Small intestine (tissue), 7 donors: ENCODE results near the gene ATAD3C. TPM values are rescaled to one million over a fixed set of nuclear protein-coding genes. Genes with fewer than 3 reads are reported as not detected.
"Not testable (repeated sequence)": the region's sequence is repeated elsewhere in the genome, so short reads cannot be mapped to it uniquely, and the experiment has no call there.

ENCODE experiments used
- DNase-seq, 2 donors: peaks; one replicate each; pipeline versions ENCODE4 v3.0.0 to v3.0.0-alpha.2; 2013
- FAIRE-seq: peaks from 2 replicates; lab custom pipeline; 2012; peaks lifted over from hg19 to GRCh38; lab: Jason Lieb, UNC
- H3K27ac ChIP-seq, 3 donors: one replicate each; pipeline ENCODE4 v1.5.1; 2013; ENCODE audit warnings: low read length in 2 of 3, mild to moderate bottlenecking in 2 of 3, control low read depth in 1 of 3, inconsistent platforms in 1 of 3, low read depth in 1 of 3, moderate library complexity in 1 of 3
- H3K27me3 ChIP-seq, 3 donors: one replicate each; pipeline ENCODE4 v1.6.1; 2013; ENCODE audit warnings: low read length in 3 of 3, inconsistent platforms in 1 of 3; ENCODE audit not compliant: control insufficient read depth in 3 of 3, insufficient read depth in 3 of 3
- H3K36me3 ChIP-seq, 3 donors: one replicate each; pipeline ENCODE4 v1.6.1; 2013; ENCODE audit warnings: low read length in 3 of 3, inconsistent platforms in 1 of 3, low read depth in 1 of 3, mild to moderate bottlenecking in 1 of 3, moderate library complexity in 1 of 3; ENCODE audit not compliant: control insufficient read depth in 3 of 3, insufficient read depth in 2 of 3
- H3K4me1 ChIP-seq, 3 donors: one replicate each; pipeline ENCODE4 v1.6.1; 2013; ENCODE audit warnings: low read length in 2 of 3, inconsistent platforms in 1 of 3, low read depth in 1 of 3, mild to moderate bottlenecking in 1 of 3, moderate library complexity in 1 of 3; ENCODE audit not compliant: control insufficient read depth in 3 of 3, insufficient read depth in 2 of 3
- H3K4me3 ChIP-seq, 3 donors: one replicate each; pipeline ENCODE4 v1.5.1; 2013; ENCODE audit warnings: low read length in 3 of 3, control low read depth in 1 of 3, inconsistent platforms in 1 of 3, low read depth in 1 of 3, mild to moderate bottlenecking in 1 of 3, moderate library complexity in 1 of 3
- H3K9me3 ChIP-seq, 2 donors: one replicate each; pipeline ENCODE4 v1.6.1; 2013; ENCODE audit warnings: low read depth in 1 of 2, low read length in 1 of 2; ENCODE audit not compliant: control insufficient read depth in 2 of 2, insufficient read depth in 1 of 2
- WGBS, 3 donors: extraction: QIAGEN DNeasy Blood & Tissue Kit; methylation state at CpG; one replicate each; pipeline ENCODE4 v1.1.7; 2013; 5-methylcytosine and 5-hydroxymethylcytosine counted together
- polyA plus RNA-seq, 4 donors: library from polyadenylated mRNA; stranded (reverse) in 3 of 4; unstranded in 1 of 4; fragments of 200-250 nt in 3 of 4; fragments of 120-200 nt in 1 of 4; gene quantifications; one replicate each; pipeline versions ENCODE4 v1.2.1 to v1.2.3, GENCODE V29; 2013
- donor health status: healthy with polysubstance abuse.
- donor health status: control.
- donor health status: control.
- donor health status: Bipolar disorder and iron deficiency.
- donor health status: healthy.

Gene ATAD3C
- polyA plus RNA-seq, 4 donors, result 0.27 to 1.5 (median 0.66) TPM; not detected in 1

GRCh38 chr1:1484976-1485750, 35.7 kb downstream of the ATAD3C start:
- not testable (repeated sequence) for FAIRE-seq, H3K9me3 ChIP-seq, H3K4me3 ChIP-seq, DNase-seq, H3K27ac ChIP-seq, H3K4me1 ChIP-seq, H3K27me3 ChIP-seq
- whole genome bisulfite sequencing, 3 donors, result 94 to 97% (median 96%) methylated on average over 26 to 43 of the region's 46 CpGs
- peaks cover 7 to 78% (median 9%) of the 10 kb centered on the region in 3 donors for H3K36me3 ChIP-seq

GRCh38 chr1:1485755-1486317, 36.3 kb downstream of the ATAD3C start:
- H3K9me3 ChIP-seq, DNase-seq, H3K4me1 ChIP-seq, FAIRE-seq, H3K27me3 ChIP-seq, H3K27ac ChIP-seq, H3K4me3 ChIP-seq: not testable (repeated sequence)
- WGBS, 3 donors, result 94 to 98% (median 94%) methylated on average over 18 to 31 of the region's 31 CpGs
- H3K36me3 ChIP-seq, result peaks cover 9 to 79% (median 11%) of the 10 kb centered on the region in 3 donors

DNA sequence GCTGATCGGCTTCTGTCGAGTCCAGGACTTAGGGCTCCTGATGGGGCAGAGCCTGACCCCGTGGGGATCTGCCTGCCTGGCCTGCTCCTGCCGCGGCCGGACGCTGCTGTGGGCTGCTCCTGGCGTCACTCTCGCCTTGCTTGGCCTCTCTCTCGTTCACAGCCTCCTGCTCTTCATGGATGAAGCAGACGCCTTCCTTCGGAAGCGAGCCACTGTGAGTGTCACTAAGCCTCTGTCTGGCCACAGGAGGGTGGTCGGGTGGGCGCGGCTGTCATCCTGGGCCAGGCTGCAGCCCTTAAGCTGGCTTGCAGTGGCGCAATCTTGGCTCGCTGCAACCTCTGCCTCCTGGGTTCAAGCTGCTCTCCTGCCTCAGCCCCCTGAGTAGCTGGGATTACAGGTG, 38.2 kb downstream of the ATAD3C start:
- DNase-seq (no peak), FAIRE-seq (no peak)
- H3K4me3 ChIP-seq, result no peak overlapping the region
- no peaks in the 10 kb centered on the region for H3K4me1 ChIP-seq
- no peaks in the 10 kb centered on the region for H3K27me3 ChIP-seq
- H3K27ac ChIP-seq, result no peak overlapping the region
- WGBS, 3 donors, result 96 to 99% (median 97%) methylated on average over 17 to 18 of the region's 18 CpGs
- peaks cover 0 to 22% of the 10 kb centered on the region in 2 donors for H3K9me3 ChIP-seq
- peaks cover 15 to 87% (median 19%) of the 10 kb centered on the region in 3 donors for H3K36me3 ChIP-seq

DNA sequence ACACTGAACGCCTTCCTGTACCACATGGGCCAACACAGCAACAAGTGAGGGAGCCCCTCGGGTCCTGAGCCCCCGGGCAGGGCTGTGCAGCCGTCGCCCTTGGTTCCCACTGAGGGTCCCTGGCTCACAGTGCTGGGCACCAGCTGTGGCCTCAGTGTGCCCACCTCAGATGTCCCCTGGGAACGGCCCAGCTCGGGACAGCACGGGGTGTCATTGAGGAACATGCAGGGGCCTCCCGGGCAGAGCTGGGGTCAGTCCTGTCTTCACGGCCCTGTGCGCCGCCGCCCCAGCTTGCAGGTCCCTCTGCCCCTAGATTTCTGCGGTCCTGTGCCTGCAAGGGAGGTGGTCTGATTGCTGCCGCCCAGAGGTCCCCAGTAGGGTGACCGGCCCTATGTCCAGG, 39.7 kb downstream of the ATAD3C start:
- Histone ChIP-seq H3K9me3 (peaks cover 0 to 29% of the 10 kb centered on the region in 2 donors), H3K36me3 (peaks cover 15 to 79% (median 19%) of the 10 kb centered on the region in 3 donors), H3K4me1 (no peaks in the 10 kb centered on the region), H3K27me3 (no peaks in the 10 kb centered on the region), H3K4me3 (no peak overlapping the region), H3K27ac (no peak overlapping the region)
- DNase-seq, result no peak
- 95 to 97% (median 95%) methylated on average over 11 to 16 of the region's 16 CpGs for WGBS, 3 donors
- FAIRE-seq, result no peak

DNA sequence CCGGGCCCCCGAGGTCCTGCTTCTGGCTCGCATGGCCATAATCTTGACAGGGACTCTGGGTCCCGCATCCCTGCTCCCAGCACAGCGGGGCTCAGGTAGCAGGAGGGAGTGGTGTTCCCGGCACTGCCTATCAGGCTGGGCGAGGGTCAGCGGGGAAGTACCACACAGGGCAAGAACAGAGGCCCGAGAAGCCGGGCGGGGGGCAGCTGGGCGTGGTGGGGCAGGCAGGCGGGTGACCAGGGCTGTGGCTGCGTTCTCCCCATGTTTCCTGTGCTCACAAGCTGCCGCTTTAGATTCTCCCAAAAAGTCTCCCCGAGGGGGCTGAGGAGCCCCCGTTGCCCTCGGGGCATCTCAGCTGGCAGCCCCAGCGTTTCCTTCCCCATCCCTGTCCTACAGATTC, 40.4 kb downstream of the ATAD3C start:
- H3K27ac ChIP-seq, result no peak overlapping the region
- no peaks in the 10 kb centered on the region for H3K4me1 ChIP-seq
- DNase-seq (no peak), FAIRE-seq (no peak)
- H3K27me3 ChIP-seq, result no peaks in the 10 kb centered on the region
- WGBS, 3 donors, result 97 to 98% (median 97%) methylated on average over 19 of the region's 19 CpGs
- peaks cover 15 to 79% (median 19%) of the 10 kb centered on the region in 3 donors for H3K36me3 ChIP-seq
- no peak overlapping the region for H3K4me3 ChIP-seq
- H3K9me3 ChIP-seq, result peaks cover 0 to 29% of the 10 kb centered on the region in 2 donors

DNA sequence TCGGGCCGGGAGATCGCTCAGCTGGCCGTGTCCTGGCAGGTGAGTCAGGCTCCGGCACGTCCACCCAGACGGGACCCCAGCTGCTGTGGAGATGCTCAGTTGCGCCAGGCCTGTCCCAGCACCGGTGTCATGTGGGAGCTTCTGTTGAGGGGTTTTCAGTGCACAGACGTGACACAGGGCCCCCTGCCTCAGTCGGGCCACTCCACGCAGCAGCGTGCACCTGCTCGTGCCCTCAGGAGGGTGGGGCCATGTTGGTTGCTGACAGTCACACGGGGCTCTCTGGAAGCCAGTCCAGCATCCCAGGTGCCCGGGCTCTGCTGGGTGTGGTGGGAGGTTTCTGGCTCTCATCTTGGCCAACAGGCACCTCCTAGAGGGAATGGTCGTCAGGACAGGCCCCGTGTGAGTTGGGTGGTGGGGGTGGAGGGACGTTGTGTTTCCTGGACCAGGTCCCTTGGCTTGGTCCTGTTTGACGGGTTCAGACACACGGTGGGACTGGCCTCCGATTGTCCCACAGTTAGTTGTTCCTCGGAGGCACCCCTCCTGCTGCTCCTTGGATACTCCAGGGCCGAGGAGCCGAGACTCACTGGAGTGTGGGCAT, 41.2 kb downstream of the ATAD3C start:
- FAIRE-seq, result no peak
- no peak overlapping the region for H3K27ac ChIP-seq
- peaks cover 0 to 29% of the 10 kb centered on the region in 2 donors for H3K9me3 ChIP-seq
- H3K36me3 ChIP-seq, result peaks cover 15 to 82% (median 19%) of the 10 kb centered on the region in 3 donors
- H3K27me3 ChIP-seq, result no peaks in the 10 kb centered on the region
- 97 to 99% (median 97%) methylated on average over 17 to 20 of the region's 25 CpGs for WGBS, 3 donors
- DNase-seq, result no peak
- H3K4me1 ChIP-seq, result no peaks in the 10 kb centered on the region
- no peak overlapping the region for H3K4me3 ChIP-seq

- Histone ChIP-seq H3K9me3 (peaks cover 0 to 29% of the 10 kb centered on the region in 2 donors), H3K4me3 (no peak overlapping the region), H3K27me3 (no peaks in the 10 kb centered on the region), H3K27ac (no peak overlapping the region), H3K4me1 (no peaks in the 10 kb centered on the region), H3K36me3 (peaks cover 15 to 82% (median 19%) of the 10 kb centered on the region in 3 donors)
- no peak for FAIRE-seq
- 98% methylated on average over 10 of the region's 10 CpGs for WGBS, 3 donors
- DNase-seq, result no peak
Measured at GRCh38 chr1:1491601-1492000, 42.1 kb downstream of the ATAD3C start.

- not testable (repeated sequence) for FAIRE-seq, H3K27me3 ChIP-seq, H3K4me1 ChIP-seq, H3K27ac ChIP-seq, H3K4me3 ChIP-seq, DNase-seq
- peaks cover 0 to 29% of the 10 kb centered on the region in 2 donors for H3K9me3 ChIP-seq
- 96 to 98% (median 98%) methylated on average over 20 to 22 of the region's 22 CpGs for WGBS, 3 donors
- peaks cover 13 to 60% (median 14%) of the 10 kb centered on the region in 3 donors for H3K36me3 ChIP-seq
Measured at GRCh38 chr1:1494311-1494710, 44.8 kb downstream of the ATAD3C start.
